Stimulated activated CD8-positive, alpha-beta memory T cell treated with anti-CD3 and anti-CD28 coated beads, Interleukin-7, amount 100 ng/mL, for 48 hours (primary cell): ENCODE data around the gene SMC6.

Source experiments
- DNase-seq, 2 donors: peaks; one replicate each; pipeline ENCODE4 v3.0.0-alpha.2; 2020; ENCODE audit warnings: low read depth in 1 of 2; ENCODE audit errors: extremely low read depth in 1 of 2

The SMC6 gene

GRCh38 chr2:17621781-17622180 is 131.8 kb downstream of the SMC6 start:
- no peak for DNase-seq

GRCh38 chr2:17620841-17621240 is 132.8 kb downstream of the SMC6 start:
- DNase-seq, result no peak

- DNase-seq, result no peak
These were observed 133.3 kb downstream of the SMC6 start for GRCh38 chr2:17620280-17620679.

GRCh38 chr2:17617955-17618354 is 135.7 kb downstream of the SMC6 start:
- no peak for DNase-seq

- no peak for DNase-seq
These were observed 136.1 kb downstream of the SMC6 start for GRCh38 chr2:17617516-17617915.

GRCh38 chr2:17616405-17616804 is 137.2 kb downstream of the SMC6 start:
- no peak for DNase-seq

GRCh38 chr2:17615728-17616351 is 137.8 kb downstream of the SMC6 start:
- DNase-seq, result no peak

- DNase-seq, result no peak
These were observed 138.5 kb downstream of the SMC6 start for GRCh38 chr2:17615147-17615546.

- no peak for DNase-seq
These were observed 139.3 kb downstream of the SMC6 start for GRCh38 chr2:17614174-17614930.
